H1 (cell line): ENCODE data around the gene ORC6. TPM values are rescaled to one million over a fixed set of nuclear protein-coding genes. Genes with fewer than 3 reads are reported as not detected.

Experiments
- CTCF ChIA-PET: fragments of 300-600 bp; sonication (Branson Sonifier 250); formaldehyde crosslinking; loops from one replicate; lab custom pipeline; 2021; ENCODE audit not compliant: partially characterized antibody; lab: Charles Lee
- POLR2A ChIA-PET: fragments of 300-600 bp; sonication (Branson Sonifier 250); formaldehyde crosslinking; loops from one replicate; lab custom pipeline; 2021; ENCODE audit warnings: inconsistent platforms; ENCODE audit not compliant: partially characterized antibody; lab: Charles Lee
- DNase-seq, 2 experiments: peaks; one replicate each; pipeline versions ENCODE4 v3.0.0 to v3.0.0-alpha.2; 2010 to 2022; ENCODE audit warnings: low spot score in 2 of 2, low read depth in 1 of 2, mixed read lengths in 1 of 2
- FAIRE-seq: peaks from 2 replicates; lab custom pipeline; 2011; peaks lifted over from hg19 to GRCh38; lab: Jason Lieb, UNC
- H2AFZ ChIP-seq: 2 replicates; pipeline ENCODE4 v1.8.1; 2012; ENCODE audit warnings: low read length, inconsistent platforms
- H2AK5ac ChIP-seq: 2 replicates; pipeline ENCODE4 v1.6.1; 2013; ENCODE audit warnings: low read depth, low read length
- H2BK120ac ChIP-seq: replicated peaks from 2 replicates; pipeline ENCODE3; 2013; ENCODE audit warnings: low read depth, low read length, inconsistent platforms
- H2BK12ac ChIP-seq: 2 replicates; pipeline ENCODE4 v1.6.1; 2013; ENCODE audit warnings: low read depth, low read length
- H2BK15ac ChIP-seq: 2 replicates; pipeline ENCODE4 v1.6.1; 2013; ENCODE audit warnings: low read length
- H2BK20ac ChIP-seq: 2 replicates; pipeline ENCODE4 v1.6.1; 2013; ENCODE audit warnings: low read length
- H2BK5ac ChIP-seq: 2 replicates; pipeline ENCODE4 v1.6.1; 2013; ENCODE audit warnings: low read depth, low read length
- H3K14ac ChIP-seq: 2 replicates; pipeline ENCODE4 v1.6.1; 2013; ENCODE audit warnings: inconsistent platforms; ENCODE audit not compliant: insufficient read length
- H3K18ac ChIP-seq: 2 replicates; pipeline ENCODE4 v1.6.1; 2013; ENCODE audit warnings: low read length; ENCODE audit errors: extremely low read depth
- H3K23ac ChIP-seq: 2 replicates; pipeline ENCODE4 v1.6.1; 2013; ENCODE audit warnings: inconsistent platforms; ENCODE audit not compliant: insufficient read length
- H3K23me2 ChIP-seq: 2 replicates; pipeline ENCODE4 v1.6.1; 2013; ENCODE audit warnings: low read depth, low read length
- H3K27ac ChIP-seq: 2 replicates; pipeline ENCODE4 v1.6.1; 2011; ENCODE audit warnings: low read depth, low read length, inconsistent platforms
- H3K27me3 ChIP-seq, 4 experiments: replicated peaks in 1 of 4; 1 replicate in 1 of 4; 2 replicates in 3 of 4; pipeline versions ENCODE4 v1.6.1 to v1.8.1; 2011 to 2013; ENCODE audit warnings: low read length in 3 of 4, mild to moderate bottlenecking in 3 of 4, inconsistent platforms in 2 of 4, mixed read lengths in 2 of 4, moderate library complexity in 1 of 4; ENCODE audit not compliant: control insufficient read depth in 3 of 4, insufficient read depth in 3 of 4; ENCODE audit errors: extremely low read depth in 1 of 4
- H3K36me3 ChIP-seq, 4 experiments: 2 replicates each; pipeline versions ENCODE4 v1.6.1 to v1.8.1; 2011 to 2013; ENCODE audit warnings: mild to moderate bottlenecking in 4 of 4, low read length in 3 of 4, moderate library complexity in 2 of 4, control low read depth in 1 of 4, inconsistent platforms in 1 of 4; ENCODE audit not compliant: insufficient read depth in 4 of 4, control insufficient read depth in 2 of 4
- H3K4ac ChIP-seq: replicated peaks from 2 replicates; pipeline ENCODE3; 2013; ENCODE audit warnings: low read length, low read depth, mixed read lengths, inconsistent platforms; ENCODE audit not compliant: insufficient read length
- H3K4me1 ChIP-seq, 4 experiments: replicated peaks in 1 of 4; 1 replicate in 1 of 4; 2 replicates in 3 of 4; pipeline versions ENCODE4 v1.6.1 to v1.8.1; 2011 to 2013; ENCODE audit warnings: low read length in 3 of 4, inconsistent platforms in 2 of 4, mixed read lengths in 1 of 4; ENCODE audit not compliant: insufficient read depth in 4 of 4, control insufficient read depth in 3 of 4
- H3K4me2 ChIP-seq, 2 experiments: 2 replicates each; pipeline versions ENCODE4 v1.6.1 to v1.8.1; 2011 to 2013; ENCODE audit warnings: low read depth in 2 of 2, low read length in 2 of 2, control low read depth in 1 of 2, inconsistent platforms in 1 of 2, mild to moderate bottlenecking in 1 of 2; ENCODE audit not compliant: insufficient read depth in 1 of 2
- H3K4me3 ChIP-seq, 4 experiments: fragments of 200-600, 300-600 bp in 1 of 4; sonication (generic), shearing (Covaris generic), sonication (Bioruptor Twin) in 1 of 4; 2 replicates each; pipeline versions ENCODE4 v1.5.1 to v1.8.1; 2011 to 2016; ENCODE audit warnings: low read length in 4 of 4, low read depth in 3 of 4, control low read depth in 2 of 4, inconsistent platforms in 2 of 4, mild to moderate bottlenecking in 2 of 4, mixed read lengths in 1 of 4, moderate library complexity in 1 of 4; ENCODE audit not compliant: insufficient read depth in 2 of 4; ENCODE audit errors: extremely low read depth in 1 of 4
- H3K56ac ChIP-seq: replicated peaks from 2 replicates; pipeline ENCODE3; 2013; ENCODE audit warnings: low read depth, mild to moderate bottlenecking, mixed read lengths, low read length, inconsistent platforms; ENCODE audit not compliant: insufficient read length
- H3K79me1 ChIP-seq: 2 replicates; pipeline ENCODE4 v1.6.1; 2013; ENCODE audit warnings: low read depth, low read length, control low read depth
- H3K79me2 ChIP-seq, 2 experiments: 2 replicates each; pipeline versions ENCODE4 v1.6.1 to v1.8.1; 2012 to 2013; ENCODE audit warnings: low read length in 2 of 2, mild to moderate bottlenecking in 2 of 2, inconsistent platforms in 1 of 2; ENCODE audit not compliant: insufficient read depth in 2 of 2, control insufficient read depth in 1 of 2
- H3K9ac ChIP-seq, 4 experiments: replicated peaks in 1 of 4; 1 replicate in 1 of 4; 2 replicates in 3 of 4; pipeline versions ENCODE4 v1.6.1 to v1.8.1; 2011 to 2013; ENCODE audit warnings: low read depth in 3 of 4, low read length in 3 of 4, control low read depth in 2 of 4, mild to moderate bottlenecking in 2 of 4, moderate library complexity in 2 of 4, inconsistent platforms in 1 of 4; ENCODE audit errors: extremely low read depth in 1 of 4
- H3K9me3 ChIP-seq, 2 experiments: 2 replicates each; pipeline versions ENCODE4 v1.6.1 to v1.8.1; 2012 to 2013; ENCODE audit warnings: mild to moderate bottlenecking in 2 of 2, moderate library complexity in 2 of 2, control low read depth in 1 of 2, inconsistent platforms in 1 of 2, low read depth in 1 of 2, low read length in 1 of 2, mixed read lengths in 1 of 2; ENCODE audit not compliant: insufficient read depth in 2 of 2
- H4K20me1 ChIP-seq, 2 experiments: replicated peaks in 1 of 2; 2 replicates each; pipeline versions ENCODE3 to v1.8.1; 2011 to 2013; ENCODE audit warnings: inconsistent platforms in 2 of 2, low read length in 2 of 2, mild to moderate bottlenecking in 1 of 2; ENCODE audit not compliant: insufficient read depth in 2 of 2, control insufficient read depth in 1 of 2
- H4K5ac ChIP-seq: 2 replicates; pipeline ENCODE4 v1.6.1; 2013; ENCODE audit warnings: low read length, low read depth, mixed read lengths, inconsistent platforms; ENCODE audit not compliant: insufficient read length
- H4K8ac ChIP-seq: 2 replicates; pipeline ENCODE4 v1.8.0; 2013; ENCODE audit warnings: mild to moderate bottlenecking, moderate library complexity, low read length, inconsistent platforms; ENCODE audit not compliant: insufficient read depth; ENCODE audit errors: extremely low read depth
- H4K91ac ChIP-seq: replicated peaks from 2 replicates; pipeline ENCODE3; 2013; ENCODE audit warnings: low read length, mixed read lengths, inconsistent platforms; ENCODE audit not compliant: insufficient read length
- ATF2 ChIP-seq: IDR thresholded peaks from 2 replicates; pipeline ENCODE4 v1.6.1; 2012; ENCODE audit warnings: low read length, inconsistent platforms
- CTCF ChIP-seq, 3 experiments: IDR thresholded peaks; 1 replicate in 2 of 3; 2 replicates in 1 of 3; pipeline versions ENCODE4 v1.5.1 to v1.6.1; 2011; ENCODE audit warnings: low read length in 3 of 3, mild to moderate bottlenecking in 3 of 3, inconsistent platforms in 2 of 3, low read depth in 1 of 3, moderate library complexity in 1 of 3; ENCODE audit not compliant: insufficient read depth in 1 of 3; ENCODE audit errors: control extremely low read depth in 1 of 3
- GTF2F1 ChIP-seq: IDR thresholded peaks from 2 replicates; pipeline ENCODE4 v1.6.1; 2012; ENCODE audit warnings: low read depth, low read length, improper control_type of control experiment, borderline replicate concordance
- RNF2 ChIP-seq: fragments of 200-900, 300-1000 bp; sonication (generic); IDR thresholded peaks from 2 replicates; pipeline ENCODE4 v1.7.1; 2016; ENCODE audit warnings: borderline replicate concordance, low read depth, mild to moderate bottlenecking, antibody characterized with exemption, low read length; ENCODE audit not compliant: poor library complexity, severe bottlenecking; ENCODE audit errors: missing control alignments
- SIX5 ChIP-seq: IDR thresholded peaks from 2 replicates; pipeline ENCODE4 v1.6.1; 2011; ENCODE audit warnings: mild to moderate bottlenecking, low read depth, low read length
- SP1 ChIP-seq: IDR thresholded peaks from 2 replicates; pipeline ENCODE4 v1.6.1; 2011; ENCODE audit warnings: low read depth, low read length
- TCF12 ChIP-seq: IDR thresholded peaks from 2 replicates; pipeline ENCODE4 v1.6.1; 2011; ENCODE audit warnings: low read depth, mild to moderate bottlenecking, low read length
- WGBS, 2 experiments: shearing (Covaris generic) in 1 of 2; methylation state at CpG; one replicate each; pipeline versions ENCODE4 v1.1.6 to v1.1.7; 2013 to 2015; ENCODE audit warnings: low lambda C conversion rate in 2 of 2, mixed read lengths in 2 of 2, inconsistent platforms in 1 of 2, low coverage in 1 of 2, missing lambda C conversion rate in 1 of 2; ENCODE audit not compliant: insufficient replicate concordance in 2 of 2, insufficient coverage in 1 of 2, insufficient read length in 1 of 2; ENCODE audit errors: extremely low coverage in 1 of 2, missing lambda C conversion rate in 1 of 2; 5-methylcytosine and 5-hydroxymethylcytosine counted together
- polyA plus RNA-seq, 7 experiments: library from polyadenylated mRNA; depleted of rRNA in 3 of 7; stranded (reverse) in 5 of 7; unstranded in 2 of 7; fragments of >200 nt in 5 of 7; fragments of 200-250 nt in 2 of 7; gene quantifications; 1 replicate in 5 of 7; 2 replicates in 1 of 7; 4 replicates in 1 of 7; pipeline versions ENCODE4 v1.2.1 to v1.2.3, GENCODE V29; 2011 to 2013; ENCODE audit warnings: missing spikeins in 2 of 7, mixed read lengths in 2 of 7
- total RNA-seq: library from RNA; stranded (reverse); fragmentation: NEBNext Ultra II Directional; extraction: Animal tissue kit (Norgen Biotek cat#: 25700); gene quantifications from 2 replicates; pipeline ENCODE4 v1.2.1, GENCODE V29; 2021

ORC6 gene
- total and polyA plus RNA-seq, 2 of the 8 experiments (the other 6 are each of a cell fraction or from before 2014, with no cell fraction given): 41.8 to 67.4 TPM

- peak overlapping the region; percentile 76 to 96 for H3K4me2 ChIP-seq
- peaks cover 25% of the 10 kb centered on the region in 2 experiments for H4K20me1 ChIP-seq
- no peak overlapping the region for H4K8ac ChIP-seq
- H2BK120ac ChIP-seq: peak overlapping the region; percentile 60
- H3K36me3 ChIP-seq: peaks cover 5 to 21% (median 13%) of the 10 kb centered on the region in 4 experiments; a peak in 7 of 8 replicates
- DNase-seq (no peak), FAIRE-seq (no peak)
- no peak overlapping the region for H3K56ac ChIP-seq
- peaks cover 13% of the 10 kb centered on the region for H3K23me2 ChIP-seq
- peak overlapping the region; percentile 50 to 86 (median 84) for H3K9ac ChIP-seq
- H3K4me3 ChIP-seq: peak overlapping the region; percentile 88 to 96 (median 92)
- 13% methylated on average over 14 of the region's 14 CpGs; no CpG with 5 or more reads in 1 of the 2 experiments for WGBS, 2 experiments
- H3K14ac ChIP-seq: no peak overlapping the region
- H3K4ac ChIP-seq: peak overlapping the region; percentile 80
- H2BK5ac ChIP-seq: peak overlapping the region; percentile 80; the same call in 1 of the 2 replicates
- 0 out of 2 replicates have a peak overlapping the region, but pooled peaks have one; percentile 3 for H2AFZ ChIP-seq
- no peaks in the 10 kb centered on the region for H3K27me3 ChIP-seq
- H4K5ac ChIP-seq: no peak overlapping the region
- no peak overlapping the region for H3K18ac ChIP-seq
- H3K4me1 ChIP-seq: peaks cover 2 to 13% (median 5%) of the 10 kb centered on the region in 4 experiments; a peak in 5 of 7 replicates
- no peaks in the 10 kb centered on the region for H3K9me3 ChIP-seq
- H3K79me2 ChIP-seq: peaks cover 32 to 86% of the 10 kb centered on the region in 2 experiments
- no peak overlapping the region for H2BK15ac ChIP-seq
- H2BK12ac ChIP-seq: no peak overlapping the region
- H2BK20ac ChIP-seq: no peak overlapping the region
- no peak overlapping the region for H2AK5ac ChIP-seq
- H3K27ac ChIP-seq: no peak overlapping the region
- no peak overlapping the region for H3K23ac ChIP-seq
- POLR2A ChIA-PET: no interaction called here
- CTCF ChIA-PET: interaction anchor here (1.9 kb wide), 1 partner anchor 15 kb away, joined by 5 read pairs; no protein-coding TSS in a partner anchor
- H3K79me1 ChIP-seq: no peaks in the 10 kb centered on the region; the same call in 1 of the 2 replicates
- H4K91ac ChIP-seq: no peak overlapping the region
- TF ChIP-seq TCF12 (no peak), CTCF (IDR thresholded peaks at IDR 0.05; ENCODE audit: control extremely low read depth in 1 of 3, insufficient read depth in 1 of 3, low read depth in 1 of 3, low read length in 3 of 3) (peak in 1 of 3 experiments; percentile 75; a peak in 1 of 4 replicates), SP1 (no peak), ATF2 (no peak), RNF2 (no peak), SIX5 (no peak), GTF2F1 (no peak)
Observed at GRCh38 chr16:46688101-46688653, 1.3 kb upstream of the ORC6 start.
